ENCODE results near the gene SH3PXD2A. TPM values are rescaled to one million over a fixed set of nuclear protein-coding genes. Genes with fewer than 3 reads are reported as not detected.
"Not testable (repeated sequence)": the region's sequence is repeated elsewhere in the genome, so short reads cannot be mapped to it uniquely, and the experiment has no call there.

SH3PXD2A gene
- total RNA-seq, 4 donors from 2014 or later = 26.5 to 56.9 (median 33.3) TPM

- Histone ChIP-seq H3K27ac (no peak overlapping the region), H3K27me3 (no peaks in the 10 kb centered on the region), H3K36me3 (no peaks in the 10 kb centered on the region), H3K9me3 (no peaks in the 10 kb centered on the region), H3K4me1 (peaks cover 3 to 45% (median 21%) of the 10 kb centered on the region in 4 donors), H3K4me3 (no peak overlapping the region)
- 45 to 88% methylated on average over 2 to 4 of the region's 9 CpGs for WGBS, 2 donors (ENCODE audit: low coverage in 1 of 2)
- TF ChIP-seq, protein P1, sequence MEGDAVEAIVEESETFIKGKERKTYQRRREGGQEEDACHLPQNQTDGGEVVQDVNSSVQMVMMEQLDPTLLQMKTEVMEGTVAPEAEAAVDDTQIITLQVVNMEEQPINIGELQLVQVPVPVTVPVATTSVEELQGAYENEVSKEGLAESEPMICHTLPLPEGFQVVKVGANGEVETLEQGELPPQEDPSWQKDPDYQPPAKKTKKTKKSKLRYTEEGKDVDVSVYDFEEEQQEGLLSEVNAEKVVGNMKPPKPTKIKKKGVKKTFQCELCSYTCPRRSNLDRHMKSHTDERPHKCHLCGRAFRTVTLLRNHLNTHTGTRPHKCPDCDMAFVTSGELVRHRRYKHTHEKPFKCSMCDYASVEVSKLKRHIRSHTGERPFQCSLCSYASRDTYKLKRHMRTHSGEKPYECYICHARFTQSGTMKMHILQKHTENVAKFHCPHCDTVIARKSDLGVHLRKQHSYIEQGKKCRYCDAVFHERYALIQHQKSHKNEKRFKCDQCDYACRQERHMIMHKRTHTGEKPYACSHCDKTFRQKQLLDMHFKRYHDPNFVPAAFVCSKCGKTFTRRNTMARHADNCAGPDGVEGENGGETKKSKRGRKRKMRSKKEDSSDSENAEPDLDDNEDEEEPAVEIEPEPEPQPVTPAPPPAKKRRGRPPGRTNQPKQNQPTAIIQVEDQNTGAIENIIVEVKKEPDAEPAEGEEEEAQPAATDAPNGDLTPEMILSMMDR (IDR thresholded peaks at IDR 0.05) = no peak
- TF ChIP-seq POLR2A (IDR thresholded peaks at IDR 0.05) = no peak
- no peak for TF ChIP-seq EP300 (IDR thresholded peaks at IDR 0.05; ENCODE audit: low read depth)
- TF ChIP-seq POLR2AphosphoS5 (IDR thresholded peaks at IDR 0.05) = no peak
- intact Hi-C loops (cut with DNase I; ENCODE audit: low total_unique reads) = no loop called here
- DNase-seq = no peak
- in situ Hi-C loops (cut with MboI; ENCODE audit: low pct_ligation_motif_present in 1 of 4, low pct_unique_long_range_greater_than_20kb in 1 of 4, low sequenced_read_pairs in 3 of 4) = no loop called here
Observed at GRCh38 chr10:103665162-103665889, 190.1 kb downstream of the SH3PXD2A start.

DNA sequence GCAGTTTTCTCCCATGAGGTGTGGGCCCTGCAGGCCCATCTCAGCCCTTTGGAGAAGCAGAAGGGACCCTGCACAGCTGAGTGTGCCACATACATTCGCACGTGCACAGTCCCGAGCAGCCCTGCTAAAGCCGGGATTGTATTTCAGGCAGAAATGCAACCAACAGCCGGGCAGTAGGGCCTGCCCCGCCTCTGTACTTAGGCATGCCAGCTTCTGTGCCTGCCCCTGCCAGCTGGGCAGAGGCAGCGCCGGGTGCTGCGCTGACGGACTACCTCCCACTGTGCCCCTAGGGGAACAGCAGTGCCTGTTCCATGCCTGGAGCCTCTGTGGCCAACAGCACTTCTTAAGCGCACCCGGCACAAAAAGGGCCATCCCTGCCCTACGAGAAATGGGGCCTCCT, 191.6 kb downstream of the SH3PXD2A start:
- TF ChIP-seq EP300 (IDR thresholded peaks at IDR 0.05; ENCODE audit: low read depth) (no peak), POLR2AphosphoS5 (IDR thresholded peaks at IDR 0.05) (no peak), POLR2A (IDR thresholded peaks at IDR 0.05) (no peak)
- TF ChIP-seq, protein P1 (IDR thresholded peaks at IDR 0.05) = no peak
- no peaks in the 10 kb centered on the region for H3K36me3 ChIP-seq
- H3K9me3 ChIP-seq = no peaks in the 10 kb centered on the region
- WGBS, 2 donors (ENCODE audit: low coverage in 1 of 2) = 84% methylated on average over 13 of the region's 13 CpGs; no CpG with 5 or more reads in 1 of the 2 donors
- intact Hi-C loops (cut with DNase I; ENCODE audit: low total_unique reads) = no loop called here
- H3K27me3 ChIP-seq = no peaks in the 10 kb centered on the region
- peak overlapping the region; percentile 25 to 59 (median 46) for H3K27ac ChIP-seq
- in situ Hi-C loops (cut with MboI; ENCODE audit: low pct_ligation_motif_present in 1 of 4, low pct_unique_long_range_greater_than_20kb in 1 of 4, low sequenced_read_pairs in 3 of 4) = no loop called here
- no peak overlapping the region for H3K4me3 ChIP-seq
- DNase-seq = no peak
- H3K4me1 ChIP-seq = peaks cover 9 to 50% (median 26%) of the 10 kb centered on the region in 4 donors

DNA sequence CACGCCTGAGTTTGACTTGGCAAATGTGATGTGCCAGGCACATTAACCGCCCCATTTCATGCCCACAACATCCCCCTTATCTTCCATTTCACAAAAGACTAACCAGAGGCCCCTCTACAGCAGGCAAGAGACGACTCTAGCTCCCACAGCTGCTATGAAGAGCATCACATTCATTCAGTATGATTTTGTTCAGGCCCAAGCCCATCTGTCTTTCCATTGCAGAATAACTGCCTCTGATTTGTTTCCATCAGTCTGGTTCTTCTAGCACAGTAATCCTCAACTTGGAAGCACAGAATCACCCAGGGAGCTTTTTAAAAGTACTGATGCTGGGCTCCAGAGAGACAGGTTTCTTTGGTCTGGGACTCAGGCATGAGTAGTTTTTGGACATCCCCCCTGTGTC, 192.1 kb downstream of the SH3PXD2A start:
- in situ Hi-C loops (cut with MboI; ENCODE audit: low pct_ligation_motif_present in 1 of 4, low pct_unique_long_range_greater_than_20kb in 1 of 4, low sequenced_read_pairs in 3 of 4) = no loop called here
- intact Hi-C loops (cut with DNase I; ENCODE audit: low total_unique reads) = no loop called here
- H3K4me3 ChIP-seq = no peak overlapping the region
- no peaks in the 10 kb centered on the region for H3K36me3 ChIP-seq
- no peaks in the 10 kb centered on the region for H3K27me3 ChIP-seq
- H3K9me3 ChIP-seq = no peaks in the 10 kb centered on the region
- no peak for DNase-seq
- H3K27ac ChIP-seq = peak overlapping the region; percentile 25 to 59 (median 46)
- H3K4me1 ChIP-seq = peaks cover 14 to 54% (median 26%) of the 10 kb centered on the region in 4 donors
- WGBS, 2 donors (ENCODE audit: low coverage in 1 of 2) = 88 to 93% methylated on average over 3 of the region's 3 CpGs
- TF ChIP-seq POLR2AphosphoS5 (IDR thresholded peaks at IDR 0.05) = no peak
- TF ChIP-seq, protein P1 (IDR thresholded peaks at IDR 0.05) = no peak
- no peak for TF ChIP-seq POLR2A (IDR thresholded peaks at IDR 0.05)
- no peak for TF ChIP-seq EP300 (IDR thresholded peaks at IDR 0.05; ENCODE audit: low read depth)

DNA sequence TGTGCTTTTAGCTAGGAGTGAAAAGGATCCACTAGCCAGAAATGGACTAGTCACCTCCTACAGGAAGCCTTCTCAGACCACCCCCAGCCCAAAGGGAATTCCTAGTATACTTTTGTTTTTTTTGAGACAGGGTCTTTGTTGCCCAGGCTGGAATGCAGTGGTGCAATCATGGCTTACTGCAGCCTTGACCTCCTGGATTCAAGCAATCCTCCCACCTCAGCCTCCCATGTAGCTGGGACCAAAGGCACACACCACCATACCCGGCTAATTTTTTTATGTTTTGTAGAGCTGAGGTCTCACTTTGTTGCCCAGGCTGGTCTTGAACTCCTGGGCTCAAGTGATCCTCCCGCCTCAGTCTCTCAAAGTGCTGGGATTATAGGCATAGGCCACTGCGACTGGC, 192.7 kb downstream of the SH3PXD2A start:
- Histone ChIP-seq H3K27ac (peak overlapping the region in 3 of 4 donors; percentile 17 to 59 (median 32)), H3K4me1 (peaks cover 14 to 53% (median 25%) of the 10 kb centered on the region in 4 donors)
- DNase-seq; H3K4me3 ChIP-seq; intact Hi-C loops (cut with DNase I; ENCODE audit: low total_unique reads); H3K27me3 ChIP-seq; in situ Hi-C loops (cut with MboI; ENCODE audit: low pct_ligation_motif_present in 1 of 4, low pct_unique_long_range_greater_than_20kb in 1 of 4, low sequenced_read_pairs in 3 of 4); H3K36me3 ChIP-seq; H3K9me3 ChIP-seq: not testable (repeated sequence)
- 100% methylated on average over 3 of the region's 3 CpGs; no CpG with 5 or more reads in 1 of the 2 donors for WGBS, 2 donors (ENCODE audit: low coverage in 1 of 2)
